HepG2 (cell line): Measurements from ENCODE around the gene ARHGEF12. TPM values are rescaled to one million over a fixed set of nuclear protein-coding genes. Genes with fewer than 3 reads are reported as not detected.

Source experiments
- ATAC-seq: fragments of 200-7000 bp; cut with Tn5 transposase; 3 replicates; pipeline ENCODE4 v1.9.1; 2020; ENCODE audit warnings: mild to moderate bottlenecking, moderate library complexity
- BruUV-seq: library from RNA; stranded (reverse); fragments of 400-500 nt; replicated peaks from 2 replicates; lab custom pipeline; 2021; lab: Mats Ljungman, UMichigan
- CTCF ChIA-PET: fragments of 300-600 bp; formaldehyde crosslinking; extraction: SDS; loops from one replicate; lab custom pipeline; 2021; ENCODE audit warnings: low total read pairs, inconsistent platforms, low intra/inter-chr PET ratio; lab: Yijun Ruan, JAX
- POLR2A ChIA-PET: fragments of 350-600 bp; sonication (Branson Sonifier 250); formaldehyde crosslinking; loops from one replicate; lab custom pipeline; 2020; ENCODE audit warnings: antibody characterized with exemption, inconsistent platforms; lab: Yijun Ruan, JAX
- DNase-seq: peaks from one replicate; pipeline ENCODE4 v3.0.0-alpha.2; 2015; ENCODE audit warnings: low spot score
- FAIRE-seq: peaks from 3 replicates; lab custom pipeline; 2011; peaks lifted over from hg19 to GRCh38; lab: Jason Lieb, UNC
- H2AFZ ChIP-seq: one replicate; pipeline ENCODE4 v1.6.1; 2011; ENCODE audit warnings: low read length, inconsistent platforms
- H3K27ac ChIP-seq: fragments of 300-600 bp; 3 replicates; pipeline ENCODE4 v1.8.0; 2011; ENCODE audit warnings: mixed run types, mild to moderate bottlenecking, mixed read lengths, low read length, inconsistent platforms; ENCODE audit not compliant: insufficient read depth; ENCODE audit errors: extremely low read length
- H3K27me3 ChIP-seq, 2 experiments: fragments of 200-600 bp in 1 of 2; 2 replicates in 1 of 2; 3 replicates in 1 of 2; pipeline versions ENCODE4 v1.6.0 to v1.8.0; 2011; ENCODE audit warnings: low read length in 2 of 2, mild to moderate bottlenecking in 2 of 2, moderate library complexity in 2 of 2, inconsistent platforms in 1 of 2; ENCODE audit not compliant: insufficient read depth in 2 of 2, control insufficient read depth in 1 of 2
- H3K36me3 ChIP-seq, 2 experiments: fragments of 200-600 bp in 1 of 2; replicated peaks in 1 of 2; 2 replicates in 1 of 2; 3 replicates in 1 of 2; pipeline versions ENCODE4 v1.5.1 to v1.8.0; 2011; ENCODE audit warnings: low read length in 2 of 2, inconsistent platforms in 1 of 2; ENCODE audit not compliant: insufficient read depth in 2 of 2, control insufficient read depth in 1 of 2
- H3K4me1 ChIP-seq: 2 replicates; pipeline ENCODE4 v1.5.1; 2012; ENCODE audit warnings: low read length, inconsistent platforms; ENCODE audit not compliant: insufficient read depth
- H3K4me2 ChIP-seq: 2 replicates; pipeline ENCODE4 v1.6.0; 2011; ENCODE audit warnings: low read depth, low read length, inconsistent platforms
- H3K4me3 ChIP-seq, 3 experiments: fragments of 200-600 bp in 1 of 3; sonication (generic), shearing (Covaris generic) in 1 of 3; replicated peaks in 1 of 3; 2 replicates each; pipeline ENCODE4 v1.5.1; 2011 to 2016; ENCODE audit warnings: low read length in 3 of 3, inconsistent platforms in 2 of 3, low read depth in 2 of 3, mild to moderate bottlenecking in 2 of 3, control low read depth in 1 of 3, mixed read lengths in 1 of 3; ENCODE audit not compliant: insufficient read depth in 1 of 3
- H3K79me2 ChIP-seq: one replicate; pipeline ENCODE4 v1.6.1; 2011; ENCODE audit warnings: low read length, inconsistent platforms; ENCODE audit not compliant: insufficient read depth
- H3K9ac ChIP-seq: 2 replicates; pipeline ENCODE4 v1.6.0; 2011; ENCODE audit warnings: mild to moderate bottlenecking, low read depth, low read length, inconsistent platforms; ENCODE audit not compliant: insufficient read depth
- H3K9me3 ChIP-seq: 2 replicates; pipeline ENCODE4 v1.5.1; 2012; ENCODE audit warnings: mild to moderate bottlenecking, low read length
- H4K20me1 ChIP-seq: 2 replicates; pipeline ENCODE4 v1.6.0; 2011; ENCODE audit warnings: inconsistent platforms, mild to moderate bottlenecking, low read length, moderate library complexity; ENCODE audit not compliant: insufficient read depth
- ARNT ChIP-seq: fragments of 450-650 bp; IDR thresholded peaks from 2 replicates; pipeline ENCODE4 v1.6.1; 2017
- CC2D1A ChIP-seq: sonication (generic); formaldehyde crosslinking; IDR thresholded peaks from 2 replicates; pipeline ENCODE4 v1.8.1; 2023; ENCODE audit warnings: mild to moderate bottlenecking, missing genetic modification reagents
- ESRRA ChIP-seq: sonication (generic); formaldehyde crosslinking; IDR thresholded peaks from 2 replicates; pipeline ENCODE4 v1.5.1; 2020; ENCODE audit warnings: mild to moderate bottlenecking, low read depth, missing genetic modification reagents
- GATAD2A ChIP-seq: IDR thresholded peaks from 2 replicates; pipeline ENCODE4 v1.6.1; 2016
- LBX2 ChIP-seq: sonication (generic); formaldehyde crosslinking; IDR thresholded peaks from 2 replicates; pipeline ENCODE4 v1.5.0; 2020; ENCODE audit warnings: missing genetic modification reagents, mild to moderate bottlenecking, borderline replicate concordance
- RFX5 ChIP-seq: IDR thresholded peaks from 2 replicates; pipeline ENCODE4 v1.6.1; 2011; ENCODE audit warnings: low read depth, low read length, improper control_type of control experiment
- RFXANK ChIP-seq: IDR thresholded peaks from 2 replicates; pipeline ENCODE4 v1.6.1; 2016
- TCF7 ChIP-seq: sonication (generic); IDR thresholded peaks from 2 replicates; pipeline ENCODE4 v1.6.1; 2016; ENCODE audit warnings: antibody characterized with exemption, low read depth
- TEAD2 ChIP-seq: sonication (generic); formaldehyde crosslinking; IDR thresholded peaks from 2 replicates; pipeline ENCODE4 v1.9.0; 2021; ENCODE audit warnings: missing genetic modification reagents
- ZFY ChIP-seq: sonication (generic); formaldehyde crosslinking; IDR thresholded peaks from 2 replicates; pipeline ENCODE4 v1.4.0; 2020; ENCODE audit warnings: missing genetic modification reagents
- ZNF101 ChIP-seq: sonication (generic); formaldehyde crosslinking; IDR thresholded peaks from 2 replicates; pipeline ENCODE4 v1.4.0; 2020; ENCODE audit warnings: mild to moderate bottlenecking, low read depth, missing genetic modification reagents, borderline replicate concordance
- ZNF607 ChIP-seq: sonication (generic); formaldehyde crosslinking; IDR thresholded peaks from 2 replicates; pipeline ENCODE4 v1.5.1; 2020; ENCODE audit warnings: missing genetic modification reagents, mild to moderate bottlenecking, borderline replicate concordance
- ZNF629 ChIP-seq: sonication (generic); formaldehyde crosslinking; conservative IDR thresholded peaks from 2 replicates; pipeline ENCODE4 v1.5.0; 2020; ENCODE audit warnings: missing genetic modification reagents
- ZNF691 ChIP-seq: sonication (generic); formaldehyde crosslinking; IDR thresholded peaks from 2 replicates; pipeline ENCODE4 v1.4.0; 2020; ENCODE audit warnings: missing genetic modification reagents, low read depth, mild to moderate bottlenecking, borderline replicate concordance
- ZNF792 ChIP-seq: IDR thresholded peaks from 2 replicates; pipeline ENCODE4 v1.6.1; 2016
- WGBS: methylation state at CpG from one replicate; pipeline ENCODE4 v1.1.6; 2017; ENCODE audit warnings: low lambda C conversion rate; 5-methylcytosine and 5-hydroxymethylcytosine counted together
- in situ Hi-C: cut with HindIII; loops from 2 replicates; pipeline ENCODE4 v1.10.0; 2017; ENCODE audit warnings: low pct_unique_long_range_greater_than_20kb; ENCODE audit not compliant: extremely low pct_ligation_motif_present
- intact Hi-C: fragments of 100-400 bp; cut with micrococcal nuclease; formaldehyde crosslinking; loops from one replicate; pipeline ENCODE4 v1.10.0; 2022; ENCODE audit not compliant: unreplicated experiment
- polyA plus RNA-seq, 8 experiments: library from polyadenylated mRNA; depleted of rRNA in 3 of 8; stranded (reverse) in 7 of 8; unstranded in 1 of 8; fragments of >200 nt; fragmentation: Illumina TruSeq in 4 of 8; extraction: Trizol in 4 of 8; gene quantifications; 2 replicates each; pipeline versions ENCODE4 v1.2.1 to v1.2.3, GENCODE V29; 2011 to 2016; ENCODE audit warnings: low read depth in 4 of 8, missing spikeins in 1 of 8, mixed read lengths in 1 of 8; ENCODE audit not compliant: insufficient read depth in 1 of 8
- total RNA-seq, 5 experiments: library from RNA; depleted of rRNA; stranded (reverse); fragments of >200 nt; fragmentation: Illumina TruSeq; extraction: Trizol; gene quantifications; 2 replicates each; pipeline ENCODE4 v1.2.3, GENCODE V29; 2016; ENCODE audit warnings: low read depth in 1 of 5

Gene ARHGEF12
- total and polyA plus RNA-seq, 2 of the 13 experiments (the other 11 are each of a cell fraction or from before 2014, with no cell fraction given) = 17.9 to 54.4 TPM

DNA sequence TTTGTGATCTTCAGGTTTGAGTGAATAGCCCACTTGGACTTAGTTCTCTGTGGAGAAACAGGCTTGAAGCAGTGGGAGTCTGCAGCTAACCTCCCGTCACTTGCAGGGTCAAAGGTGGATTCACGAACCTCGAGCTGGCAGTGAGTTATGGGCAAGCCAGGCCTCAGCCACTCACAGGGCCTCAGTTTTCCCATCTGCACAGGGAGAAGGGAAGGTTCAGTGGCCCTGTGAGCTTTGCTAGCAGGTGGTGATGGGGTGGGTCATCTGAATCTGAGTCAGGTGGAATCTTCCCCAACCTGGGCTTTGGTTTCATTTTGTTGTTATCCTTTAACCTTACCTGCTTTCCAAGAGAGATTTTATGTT is 88.7 kb downstream of the ARHGEF12 start:
- FAIRE-seq (no peak), ATAC-seq (no peak)
- H3K36me3 ChIP-seq = peaks cover 2 to 55% of the 10 kb centered on the region in 2 experiments

DNA sequence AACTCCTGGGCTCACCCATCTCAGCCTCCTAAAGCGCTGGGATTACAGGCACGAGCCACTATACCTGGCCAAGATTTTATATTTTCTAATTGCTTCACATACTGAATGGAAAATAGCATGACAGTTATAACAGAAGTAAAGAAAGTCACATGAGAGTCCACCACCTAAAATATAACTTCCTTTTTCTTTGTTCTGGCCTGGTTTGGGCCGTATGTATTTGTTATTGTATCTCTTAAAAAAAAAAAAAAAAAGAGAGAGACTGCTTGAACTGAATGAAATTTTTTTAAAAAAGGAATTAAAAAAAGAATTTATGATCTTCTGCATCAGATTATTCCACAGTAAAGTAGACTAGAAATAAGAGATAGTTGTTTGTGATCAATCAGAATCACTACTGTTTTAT is 89.3 kb downstream of the ARHGEF12 start:
- no peaks in the 10 kb centered on the region for H3K79me2 ChIP-seq
- H3K9me3 ChIP-seq = no peaks in the 10 kb centered on the region
- H3K27me3 ChIP-seq = no peaks in the 10 kb centered on the region
- POLR2A ChIA-PET = no interaction called here
- intact Hi-C loops = no loop called here
- CTCF ChIA-PET = no interaction called here
- no TSS peak for BruUV-seq
- 96% methylated on average over 3 of the region's 3 CpGs for WGBS
- TF ChIP-seq CC2D1A (CRISPR knock-in tag) (no peak), GATAD2A (CRISPR knock-in tag) (no peak), ZNF691 (CRISPR knock-in tag) (no peak), ZFY (CRISPR knock-in tag) (no peak), ZNF792 (CRISPR knock-in tag) (no peak), ARNT (no peak), ESRRA (no peak), RFXANK (CRISPR knock-in tag) (no peak), TCF7 (no peak), RFX5 (no peak)
- no peaks in the 10 kb centered on the region for H4K20me1 ChIP-seq
- no peak overlapping the region for H2AFZ ChIP-seq
- no peak overlapping the region for H3K4me3 ChIP-seq
- no peak for DNase-seq
- in situ Hi-C loops = no loop called here
- no peak overlapping the region for H3K9ac ChIP-seq
- H3K4me2 ChIP-seq = no peak overlapping the region
- H3K27ac ChIP-seq = no peak overlapping the region
- H3K36me3 ChIP-seq = peaks cover 2 to 51% of the 10 kb centered on the region in 2 experiments
- FAIRE-seq = no peak
- H3K4me1 ChIP-seq = no peaks in the 10 kb centered on the region
- ATAC-seq = no peak

More for the DNA sequence above, 88.7 kb downstream of the ARHGEF12 start:
- TF ChIP-seq TEAD2 (CRISPR knock-in tag) (no peak), ZNF607 (CRISPR knock-in tag) (no peak), LBX2 (no peak), ZNF629 (CRISPR knock-in tag) (0 out of 2 replicates have a peak, but pooled peaks have one; percentile 16), ZNF101 (no peak)
- 83% methylated on average over 3 of the region's 3 CpGs for WGBS
- no TSS peak for BruUV-seq
- intact Hi-C loops (no loop called here), in situ Hi-C loops (no loop called here)
- no peaks in the 10 kb centered on the region for H3K27me3 ChIP-seq
- H3K9ac ChIP-seq = no peak overlapping the region
- H3K9me3 ChIP-seq = no peaks in the 10 kb centered on the region
- no peaks in the 10 kb centered on the region for H3K79me2 ChIP-seq
- H3K4me1 ChIP-seq = no peaks in the 10 kb centered on the region
- DNase-seq = no peak
- no peaks in the 10 kb centered on the region for H4K20me1 ChIP-seq
- H3K27ac ChIP-seq = no peak overlapping the region
- H3K4me2 ChIP-seq = no peak overlapping the region
- H2AFZ ChIP-seq = no peak overlapping the region
- POLR2A ChIA-PET = no interaction called here
- H3K4me3 ChIP-seq = no peak overlapping the region
- CTCF ChIA-PET = no interaction called here
